Fibroblast of the conjunctiva (primary cell): ENCODE results near the gene CADM1.

Source experiments
- DNase-seq: peaks from one replicate; pipeline ENCODE4 v3.0.0-alpha.2; 2010; ENCODE audit warnings: low read depth

Gene CADM1

DNA sequence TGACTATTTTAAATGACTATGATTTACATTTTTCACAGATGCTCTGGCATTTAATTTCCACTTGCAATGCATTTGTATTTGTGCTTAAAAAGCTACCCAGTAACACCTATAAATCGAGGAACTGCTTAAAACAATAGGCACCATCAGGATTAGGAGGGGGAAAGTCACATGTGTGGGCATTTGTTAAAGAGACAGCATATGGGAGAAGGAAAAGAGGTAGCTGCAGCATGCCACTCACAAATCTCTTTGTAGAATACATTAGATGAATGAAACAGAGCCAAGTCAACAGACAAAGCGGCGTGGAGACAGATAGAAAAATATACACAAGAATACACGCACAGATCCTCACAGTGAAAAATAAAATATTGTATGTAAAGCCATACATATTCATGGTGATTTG, 228.0 kb downstream of the CADM1 start:
- no peak for DNase-seq

DNA sequence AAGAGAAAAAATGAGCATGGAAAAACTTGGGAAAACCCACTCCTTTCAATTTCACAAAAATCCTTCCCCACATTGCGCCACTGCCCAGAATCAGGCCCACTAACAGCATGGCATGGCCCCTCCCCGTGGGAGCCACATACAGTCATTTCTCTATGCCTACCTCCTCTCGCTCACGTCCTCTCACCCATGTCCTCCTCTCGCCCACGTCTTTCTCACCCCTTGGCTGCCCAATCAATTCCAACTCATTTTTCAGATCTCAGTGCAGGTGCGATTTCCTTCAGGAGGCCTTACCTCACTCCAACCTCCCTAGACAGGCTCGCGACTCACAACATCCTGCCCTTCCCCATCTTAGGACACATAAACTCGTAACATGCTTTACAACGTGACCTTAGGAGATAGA, 229.2 kb downstream of the CADM1 start:
- DNase-seq = no peak

DNA sequence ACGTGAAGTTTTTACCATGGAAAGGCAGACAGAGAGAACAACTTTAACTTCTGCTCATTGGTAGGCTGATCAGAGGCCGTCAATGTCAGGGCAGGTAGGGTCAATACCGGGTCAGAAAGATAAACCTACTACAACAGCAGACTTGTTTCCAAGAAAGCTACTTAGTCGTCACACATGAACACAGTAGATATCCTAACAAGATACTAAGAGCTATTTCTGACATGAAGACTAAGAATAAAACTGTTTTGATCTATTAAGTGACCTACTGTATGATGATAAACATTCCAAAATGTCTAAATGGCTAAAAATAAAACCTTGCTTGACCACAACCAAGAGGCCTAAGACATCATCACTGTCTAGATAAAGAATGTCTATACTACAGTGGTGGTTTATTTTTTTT, 231.3 kb downstream of the CADM1 start:
- DNase-seq = no peak

DNA sequence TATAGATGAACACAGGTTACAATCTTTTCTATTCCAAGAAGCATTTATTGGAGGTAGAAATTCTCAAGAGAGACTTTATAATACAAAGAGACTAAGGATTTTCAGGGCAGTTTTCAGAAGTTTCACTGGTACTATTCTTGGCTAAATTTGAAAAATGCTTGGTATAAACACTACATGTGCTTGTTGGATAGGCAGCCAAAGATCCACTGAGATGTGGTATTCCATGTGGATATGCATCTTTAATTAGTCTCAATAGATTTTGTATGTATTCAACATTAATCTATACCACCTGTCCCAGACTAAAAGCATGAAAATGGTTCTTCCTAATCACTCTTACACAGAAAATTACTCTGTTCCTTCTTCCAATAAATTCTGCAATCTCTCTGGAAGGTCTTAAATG, 232.6 kb downstream of the CADM1 start:
- no peak for DNase-seq

DNA sequence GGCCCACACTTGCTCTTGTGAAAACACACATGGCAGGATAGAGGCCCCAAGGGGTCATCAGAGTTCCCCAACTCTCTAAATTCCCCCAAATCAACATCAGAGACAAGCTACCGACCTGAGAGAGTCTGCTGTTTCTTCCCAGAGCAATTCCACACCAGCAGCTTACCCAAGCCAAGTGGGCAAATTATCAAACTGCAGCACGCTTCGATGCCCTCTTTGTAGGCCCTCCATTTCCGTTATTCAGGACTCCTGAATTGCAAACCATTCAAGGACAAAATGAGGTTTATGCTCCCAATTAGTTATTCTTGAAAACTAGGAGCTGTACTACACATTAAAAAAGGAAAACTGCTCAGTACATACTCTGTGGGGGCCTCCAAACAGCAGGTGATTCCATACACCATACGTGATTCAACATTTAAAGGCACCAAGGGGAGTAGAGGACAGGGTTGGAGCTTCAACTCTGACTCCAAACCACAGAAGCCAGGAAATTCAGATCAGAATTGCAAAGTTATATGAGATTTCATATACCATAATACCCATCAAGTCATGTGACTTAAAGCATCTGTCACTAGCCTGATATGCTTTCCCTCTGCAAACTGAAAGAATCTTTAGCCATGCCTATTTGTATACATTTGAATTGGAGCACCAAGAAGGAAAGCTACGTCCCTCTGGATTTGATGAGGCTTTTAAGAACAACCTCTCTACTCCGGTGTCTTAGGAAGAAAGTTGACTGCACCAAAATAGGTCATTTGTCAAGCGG, 234.8 kb downstream of the CADM1 start:
- DNase-seq = no peak

DNA sequence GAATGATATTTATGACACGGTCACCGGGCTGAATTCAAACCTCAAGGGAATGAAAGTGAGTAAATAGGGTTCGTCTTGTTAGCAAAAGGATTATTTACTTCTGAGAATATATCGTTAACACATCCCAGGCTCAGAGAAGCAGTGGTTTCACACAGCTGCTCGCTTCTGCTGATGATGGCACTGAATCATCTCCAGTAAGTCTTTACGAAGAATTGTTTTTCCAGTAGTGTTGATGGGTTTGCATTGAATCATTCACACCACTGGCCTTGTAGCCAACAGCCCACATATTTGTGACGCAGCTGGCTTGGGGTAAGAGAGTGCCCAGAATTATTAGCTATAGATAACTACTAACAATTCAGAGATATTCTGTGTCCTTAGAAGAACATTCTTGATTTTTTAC, 236.3 kb downstream of the CADM1 start:
- no peak for DNase-seq

DNA sequence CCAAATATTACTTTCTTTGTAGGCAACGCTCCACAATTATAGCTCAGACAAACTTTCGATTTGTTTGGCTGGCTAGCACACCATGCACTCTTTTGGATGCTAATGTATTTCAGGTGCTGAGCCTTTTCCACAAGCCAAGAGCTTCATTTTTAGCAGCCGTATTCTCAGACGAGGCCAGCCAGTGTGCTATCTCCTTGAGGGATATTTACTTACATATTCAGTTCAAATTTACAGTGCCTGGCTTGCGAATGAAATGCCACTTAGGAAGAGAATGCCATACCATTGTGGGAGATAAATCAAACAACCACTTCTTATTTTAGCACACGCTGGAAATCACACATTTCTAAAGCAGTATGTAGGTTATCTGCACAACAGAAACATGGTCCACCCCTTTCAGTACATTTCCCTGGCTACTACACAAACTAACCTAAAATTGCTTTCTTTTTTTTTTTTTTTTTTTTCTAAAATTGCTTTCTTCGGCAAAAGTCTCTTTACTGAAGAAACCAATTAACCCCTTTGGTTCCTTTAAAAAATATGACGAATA, 236.9 kb downstream of the CADM1 start:
- DNase-seq = no peak

DNA sequence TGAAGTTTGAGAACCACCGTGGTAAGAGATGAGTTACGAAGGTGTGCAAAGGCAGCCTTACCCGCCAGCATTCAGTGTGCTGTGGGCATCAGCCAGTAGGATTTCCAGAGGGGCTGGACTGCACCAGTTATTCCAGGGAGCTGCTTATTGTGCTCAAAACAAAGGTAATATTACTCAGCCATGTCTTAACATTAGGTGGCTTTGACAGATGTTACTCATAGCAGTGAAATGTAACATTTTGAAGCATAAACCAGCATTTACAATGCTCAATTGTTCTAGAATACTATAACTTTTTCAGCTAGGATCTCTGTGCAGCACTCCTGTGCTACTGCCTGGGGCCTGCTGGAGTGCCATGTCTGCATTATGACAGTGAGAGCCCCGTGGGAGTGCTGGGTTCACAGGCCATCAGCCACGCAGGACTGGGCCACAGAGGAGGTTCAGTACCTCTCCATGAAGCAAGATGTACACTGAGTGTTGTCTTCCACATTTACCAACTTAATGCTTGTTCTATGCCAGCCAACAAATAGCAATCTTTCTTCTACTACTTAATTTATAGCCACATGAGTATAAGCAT, 238.1 kb downstream of the CADM1 start:
- DNase-seq = no peak

DNA sequence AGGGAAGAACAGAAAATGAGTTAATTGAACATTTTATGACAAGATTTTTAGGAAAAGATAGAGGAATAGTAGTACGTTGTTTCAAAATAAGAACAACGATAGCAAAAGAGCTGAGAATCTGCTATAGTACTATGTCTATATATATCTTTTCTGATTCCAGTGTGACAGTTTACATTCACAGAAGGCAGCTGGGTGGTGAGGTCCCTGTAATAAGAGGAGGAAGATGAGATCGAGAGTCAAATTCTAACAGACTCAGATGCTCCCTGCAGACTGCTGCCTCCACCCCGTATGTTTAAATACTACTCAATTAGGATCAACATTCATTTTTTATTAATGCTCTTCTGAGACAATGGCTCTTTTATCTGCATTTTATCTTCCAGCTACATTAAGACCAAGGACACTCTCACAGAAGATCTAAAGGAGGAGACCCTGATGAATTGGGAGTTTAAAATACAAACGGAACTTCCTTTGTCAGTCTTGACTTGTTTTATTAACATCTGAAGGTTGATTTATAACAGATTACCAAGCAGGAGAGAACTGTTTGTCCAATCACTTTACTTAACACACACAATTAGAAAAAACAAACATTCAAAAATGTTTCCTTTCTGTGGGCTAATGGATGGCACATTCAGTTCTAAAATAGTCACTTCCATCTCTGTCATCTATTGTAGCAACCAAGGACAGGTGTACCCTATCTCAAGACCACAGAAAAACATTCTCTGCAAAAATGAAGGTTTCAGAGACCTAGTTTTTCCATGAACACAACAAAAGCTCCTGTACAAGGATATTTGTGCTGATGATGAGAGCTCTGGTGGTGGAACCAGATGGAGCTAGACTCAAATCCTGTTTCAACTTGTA, 240.2 kb downstream of the CADM1 start:
- no peak for DNase-seq

DNA sequence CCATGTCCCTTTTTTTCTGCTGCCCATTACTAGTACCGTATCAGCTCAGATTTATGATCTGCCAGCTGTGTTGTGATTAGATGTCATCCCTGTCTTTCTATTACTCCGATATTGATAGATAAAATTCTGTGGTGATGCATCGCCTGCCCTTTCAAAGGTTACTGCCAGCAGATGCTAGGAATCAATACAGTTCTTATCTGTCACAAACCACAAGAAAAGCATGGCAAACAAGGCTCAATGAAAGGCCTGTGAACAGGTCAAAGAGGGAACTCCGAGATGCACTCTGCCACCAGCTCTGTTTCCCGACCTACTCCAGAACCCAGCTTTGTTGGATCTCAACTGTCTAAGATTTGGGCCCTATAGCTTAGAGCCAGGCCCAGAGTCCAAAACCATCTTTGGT, 246.0 kb downstream of the CADM1 start:
- DNase-seq = no peak

DNA sequence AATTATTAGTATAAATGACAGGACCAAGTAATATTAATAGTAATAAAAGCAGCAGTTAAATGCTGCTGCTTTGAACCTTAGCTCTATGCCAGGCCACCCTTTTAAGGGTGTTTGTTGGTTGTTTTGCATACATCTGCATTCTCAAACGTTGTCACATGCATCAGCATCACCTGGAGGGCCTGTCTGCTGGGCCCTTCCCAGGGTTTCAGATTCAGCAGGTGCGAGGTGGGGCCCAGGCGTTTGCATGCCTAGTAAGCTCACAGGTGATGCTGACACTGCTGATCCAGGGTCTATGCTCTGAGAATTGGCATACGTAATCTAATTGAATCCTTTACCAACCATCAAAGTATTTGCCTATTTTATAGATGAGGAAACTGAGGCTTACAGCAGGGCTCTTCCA, 246.5 kb downstream of the CADM1 start:
- DNase-seq = no peak

DNA sequence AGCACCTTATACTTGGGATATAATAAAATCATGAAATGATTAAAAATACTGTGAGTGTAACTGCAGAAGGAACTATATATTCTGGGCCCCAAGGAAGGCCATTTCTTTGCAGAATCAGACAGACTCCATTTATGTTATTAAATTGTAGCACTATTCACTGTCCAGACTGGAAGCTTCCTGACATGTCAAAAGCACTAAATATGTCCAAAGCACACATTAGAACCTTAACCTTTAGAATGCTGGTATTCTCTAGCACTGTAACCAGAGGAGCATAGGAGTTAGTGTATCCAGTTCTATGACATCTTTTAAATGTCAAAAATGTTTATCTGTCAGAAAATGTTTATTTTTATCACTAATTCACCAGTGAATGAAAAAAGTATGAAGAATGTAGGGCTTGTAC, 246.9 kb downstream of the CADM1 start:
- no peak for DNase-seq

DNA sequence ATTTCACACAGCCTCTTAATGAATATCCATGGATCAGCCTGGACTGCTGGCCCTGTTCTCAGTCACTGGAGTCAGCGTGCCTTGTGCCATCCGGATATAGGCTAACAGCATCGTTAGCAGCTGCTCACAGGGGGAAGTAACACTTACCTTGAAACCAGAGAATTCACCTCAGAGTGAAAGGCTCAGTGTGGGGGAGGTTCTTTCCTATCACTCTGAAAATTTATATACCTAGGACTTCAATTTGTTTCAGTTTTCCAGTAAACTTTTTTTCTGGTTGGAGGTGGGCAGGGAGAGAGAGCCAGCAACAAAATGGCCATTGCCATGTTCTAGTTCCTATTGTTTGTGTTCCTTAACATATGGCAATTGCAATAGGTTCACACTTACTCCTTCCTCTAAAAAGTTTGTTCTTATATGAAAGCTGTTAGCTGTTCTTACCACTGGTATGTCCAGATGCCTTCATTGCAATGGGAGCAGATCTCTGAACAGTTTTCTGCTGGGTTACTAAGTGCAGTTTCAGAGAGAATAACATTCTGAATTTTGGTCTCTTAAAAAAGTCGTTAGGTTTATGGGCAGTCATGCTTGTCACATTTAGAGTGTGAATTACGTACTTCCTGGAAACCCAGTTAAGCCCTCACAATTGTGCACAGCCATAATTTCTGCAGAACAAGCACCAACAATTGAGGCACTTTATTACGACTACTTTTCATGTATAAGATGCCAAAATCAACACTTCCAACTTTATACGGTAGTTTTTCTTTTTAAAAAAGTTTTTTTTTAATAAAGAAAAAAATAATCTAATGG, 247.6 kb downstream of the CADM1 start:
- DNase-seq = no peak

DNA sequence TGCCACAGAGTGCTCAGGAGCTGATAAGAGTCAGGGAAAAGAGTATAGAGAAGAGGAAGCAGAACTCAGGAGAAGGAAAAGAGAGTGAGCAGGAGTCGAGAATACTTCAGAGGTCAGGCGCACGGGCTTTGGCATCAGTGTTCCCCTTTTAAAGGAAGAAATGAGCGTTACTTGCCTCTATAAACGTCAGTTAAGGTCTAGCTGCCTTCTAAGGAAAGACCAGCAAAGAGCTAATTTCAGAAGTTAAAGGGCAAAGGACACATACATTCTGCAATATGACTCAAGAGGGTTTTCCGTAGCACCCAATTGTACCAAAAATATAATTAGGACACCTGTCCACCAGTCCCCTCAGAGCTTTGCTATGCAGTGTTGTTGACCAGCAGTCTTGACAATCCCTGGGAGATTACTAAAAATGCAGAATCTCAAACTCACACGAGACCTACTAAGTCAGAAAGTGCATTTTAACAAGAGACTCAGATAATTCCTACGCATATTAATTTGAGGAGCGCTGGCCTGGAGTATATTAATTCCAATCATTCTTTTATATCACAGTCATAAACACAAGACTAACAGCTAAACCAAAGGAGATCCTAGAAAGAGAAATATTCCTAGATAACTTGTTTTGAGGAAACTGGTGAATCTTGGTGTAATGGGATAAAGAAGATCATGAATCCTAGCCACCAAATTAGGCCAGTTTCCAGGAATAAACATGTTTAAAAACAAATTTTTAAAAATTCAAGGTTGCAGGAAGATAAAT, 249.0 kb downstream of the CADM1 start:
- no peak for DNase-seq

DNA sequence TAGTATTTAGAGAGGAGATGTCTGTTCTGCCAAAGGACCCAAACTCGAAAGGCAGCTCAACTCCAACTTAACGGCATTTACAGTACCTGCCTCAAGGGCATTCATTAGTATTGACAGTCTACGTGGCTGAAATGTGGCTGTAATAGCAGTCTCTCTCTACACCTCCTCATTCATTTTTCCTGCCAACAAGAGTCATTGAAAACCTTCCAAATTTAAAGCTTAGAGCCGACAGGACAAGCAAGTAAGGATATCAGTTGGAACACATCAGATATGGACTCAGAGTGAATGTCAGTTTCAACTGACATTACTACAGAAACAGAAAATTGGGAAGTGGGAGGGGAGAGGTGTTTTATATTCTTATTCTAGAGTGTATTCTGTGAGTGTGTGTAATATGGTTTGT, 253.1 kb downstream of the CADM1 start:
- no peak for DNase-seq

DNA sequence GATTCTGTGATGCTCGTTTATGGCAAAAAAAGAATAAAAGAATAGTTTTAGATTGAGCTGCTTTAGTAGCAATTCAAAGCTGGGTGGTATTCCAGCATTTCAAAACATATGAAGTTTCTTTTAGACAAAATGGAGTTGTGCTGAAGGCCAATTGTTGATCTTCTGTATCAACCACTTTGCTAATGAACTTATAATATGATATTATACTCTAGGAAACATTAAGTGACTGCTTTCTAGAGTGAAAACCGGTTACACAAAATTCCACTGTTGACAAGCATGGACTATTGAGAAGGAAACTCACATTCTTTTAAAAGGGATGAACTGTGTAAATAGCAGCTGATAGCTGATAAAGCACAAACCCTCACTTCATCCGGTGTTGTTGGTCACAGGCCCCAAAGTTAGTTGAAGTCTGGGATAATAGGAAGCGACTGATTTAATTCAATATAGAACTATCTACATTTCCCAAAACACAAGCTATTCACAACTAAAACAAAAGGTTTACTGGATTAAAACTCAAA, 255.1 kb downstream of the CADM1 start:
- no peak for DNase-seq

DNA sequence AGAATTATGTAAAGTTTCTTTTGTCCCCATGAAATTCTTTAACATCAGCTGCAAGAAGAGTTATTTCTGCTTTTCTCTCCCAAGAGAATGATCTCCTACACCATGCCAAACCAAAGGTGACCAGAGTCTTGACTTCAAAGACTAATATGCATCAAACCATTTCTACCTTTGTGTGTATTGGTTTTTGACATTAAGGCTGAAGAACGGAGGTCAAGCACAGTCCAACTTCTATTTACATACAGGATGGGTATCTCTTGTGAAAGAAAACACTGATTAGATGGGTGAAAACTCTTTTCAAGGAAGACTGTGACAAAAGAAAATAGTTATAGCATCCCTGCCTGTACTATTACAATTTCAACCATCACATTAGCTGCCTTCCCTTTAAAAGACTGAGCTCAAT, 256.3 kb downstream of the CADM1 start:
- DNase-seq = no peak

DNA sequence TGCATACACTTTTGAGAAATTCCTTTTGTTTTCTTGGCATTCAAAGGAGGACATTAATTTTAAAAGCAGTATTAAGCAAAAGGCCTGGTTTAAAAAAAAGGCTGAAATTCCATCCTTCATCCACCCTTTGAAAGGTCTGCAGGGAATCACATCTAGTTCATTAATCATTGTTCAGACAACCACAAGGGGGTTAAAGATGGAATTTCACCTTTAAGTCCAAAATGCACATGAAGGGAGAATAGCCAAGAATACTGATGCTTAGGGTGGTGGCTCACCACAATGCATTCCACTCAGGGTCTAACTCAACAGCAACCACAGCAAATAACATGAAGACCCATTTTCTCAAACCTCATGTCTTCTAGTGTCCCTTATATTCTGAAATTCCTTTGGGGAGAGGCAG, 256.9 kb downstream of the CADM1 start:
- DNase-seq = no peak

DNA sequence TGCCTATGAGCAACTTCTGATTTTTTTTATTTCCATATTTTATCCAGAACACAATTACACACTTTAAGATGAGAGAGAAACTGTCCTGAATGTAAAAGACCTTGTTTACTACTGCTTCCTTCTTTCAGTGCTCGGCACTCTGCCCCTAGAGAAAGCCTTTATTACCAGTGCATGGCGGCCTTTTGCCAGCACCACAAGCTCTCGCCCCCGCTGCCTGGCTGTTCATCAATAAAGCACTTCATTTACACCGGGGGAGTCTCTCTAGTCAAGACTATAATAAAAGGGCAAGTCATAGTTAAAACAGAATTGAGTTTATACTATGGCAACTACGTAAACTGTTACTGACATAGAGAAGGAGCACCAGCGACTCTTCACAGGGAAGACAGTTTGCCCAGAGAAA, 259.5 kb downstream of the CADM1 start:
- DNase-seq = no peak

DNA sequence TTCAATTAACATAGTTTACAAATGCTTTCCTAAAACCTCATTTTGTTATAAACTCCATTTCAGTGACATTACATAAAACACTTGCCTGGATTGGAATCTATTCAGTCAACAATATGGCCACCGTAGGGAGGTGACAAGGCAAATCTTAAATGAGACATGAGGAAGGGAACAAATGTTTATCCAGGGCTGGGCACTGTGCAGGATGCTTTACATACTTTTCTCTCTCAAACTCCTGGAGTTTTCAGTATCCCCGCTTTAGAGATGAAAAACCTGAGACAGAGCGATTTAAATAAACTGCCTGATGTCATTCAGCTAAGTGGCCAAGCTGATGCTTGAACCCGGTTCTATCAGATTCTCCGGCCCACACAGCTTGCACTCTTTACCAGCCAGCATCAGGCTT, 259.9 kb downstream of the CADM1 start:
- DNase-seq = no peak

DNA sequence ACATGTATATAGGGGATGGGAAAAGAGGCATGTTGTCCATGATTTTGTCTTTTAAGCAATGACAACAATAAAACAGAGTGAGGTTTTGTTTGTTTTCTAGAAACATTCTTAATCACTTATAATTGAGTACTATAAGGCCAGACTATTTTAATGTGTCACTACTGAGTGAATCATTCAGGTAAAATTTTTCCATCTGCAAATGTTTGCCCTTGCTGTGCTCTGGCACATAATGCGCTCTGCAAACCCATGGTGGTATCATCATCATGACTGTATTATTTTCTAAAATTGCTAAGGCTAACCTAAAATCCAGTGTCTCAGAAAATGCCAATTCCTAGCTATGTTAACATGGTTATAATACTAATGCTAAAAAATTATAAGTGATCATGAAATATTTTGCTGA, 261.2 kb downstream of the CADM1 start:
- DNase-seq = no peak
